HTR-8/SVneo (cell line): ENCODE measurements around the gene DGKZ.
A peak's percentile ranks its signal among the peaks of the same experiment; 100 is the strongest.
"Not testable (repeated sequence)": the region's sequence is repeated elsewhere in the genome, so short reads cannot be mapped to it uniquely, and the experiment has no call there.

Experiments
- DNase-seq: peaks from one replicate; pipeline ENCODE4 v3.0.0; 2011; ENCODE audit warnings: low spot score, mixed read lengths; ENCODE audit not compliant: insufficient read length
- FAIRE-seq: peaks from 2 replicates; lab custom pipeline; 2011; peaks lifted over from hg19 to GRCh38; lab: Jason Lieb, UNC

Gene DGKZ

GRCh38 chr11:46363031-46363407 is 15.8 kb downstream of the DGKZ start:
- peak; percentile 26 for FAIRE-seq
- DNase-seq = no peak

- DNase-seq = no peak
- peak; percentile 46 for FAIRE-seq
These were observed 16.3 kb downstream of the DGKZ start for GRCh38 chr11:46363455-46364005.

DNA sequence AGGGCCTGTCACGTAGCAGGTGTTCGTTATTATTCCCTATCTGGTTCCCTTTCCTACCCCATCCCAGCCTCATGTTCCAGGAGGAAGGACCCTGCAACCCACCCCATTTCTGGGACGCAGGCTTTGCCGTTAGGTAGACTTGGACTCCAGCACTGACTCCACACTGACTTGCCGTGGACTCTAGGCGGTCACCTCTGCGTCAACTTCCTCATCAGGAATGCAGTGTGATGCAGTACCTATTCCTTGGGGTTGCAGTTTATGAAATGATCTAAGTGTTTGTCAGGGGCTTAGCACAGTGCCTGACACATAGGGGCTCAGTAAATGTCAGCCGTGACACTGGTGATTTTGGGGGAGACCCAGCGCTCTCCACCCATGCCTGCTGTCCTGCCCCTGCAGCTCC is 16.8 kb downstream of the DGKZ start:
- DNase-seq (no peak), FAIRE-seq (no peak)

DNA sequence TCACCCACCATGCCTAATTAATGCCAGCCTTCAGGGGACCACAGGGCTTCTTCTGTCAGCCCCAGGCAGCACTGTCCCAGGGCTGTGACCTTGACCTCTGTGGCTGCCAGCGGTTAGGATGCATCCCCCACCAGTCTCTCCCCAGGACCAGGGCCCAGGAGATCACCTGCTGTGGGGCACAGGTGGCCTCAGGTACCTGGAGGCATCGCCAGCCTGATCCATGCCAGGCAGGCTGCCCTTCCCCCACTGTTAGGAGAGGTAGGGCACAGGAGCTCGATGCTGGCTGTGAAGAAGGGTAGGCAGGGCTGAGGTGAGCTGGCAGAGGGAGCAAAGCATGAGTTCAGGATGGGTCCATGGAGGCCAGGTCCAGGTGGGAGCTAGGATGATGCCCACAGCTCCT is 17.5 kb downstream of the DGKZ start:
- DNase-seq = no peak
- FAIRE-seq = no peak

GRCh38 chr11:46366260-46366659 is 19.0 kb downstream of the DGKZ start:
- no peak for FAIRE-seq
- DNase-seq = no peak

DNA sequence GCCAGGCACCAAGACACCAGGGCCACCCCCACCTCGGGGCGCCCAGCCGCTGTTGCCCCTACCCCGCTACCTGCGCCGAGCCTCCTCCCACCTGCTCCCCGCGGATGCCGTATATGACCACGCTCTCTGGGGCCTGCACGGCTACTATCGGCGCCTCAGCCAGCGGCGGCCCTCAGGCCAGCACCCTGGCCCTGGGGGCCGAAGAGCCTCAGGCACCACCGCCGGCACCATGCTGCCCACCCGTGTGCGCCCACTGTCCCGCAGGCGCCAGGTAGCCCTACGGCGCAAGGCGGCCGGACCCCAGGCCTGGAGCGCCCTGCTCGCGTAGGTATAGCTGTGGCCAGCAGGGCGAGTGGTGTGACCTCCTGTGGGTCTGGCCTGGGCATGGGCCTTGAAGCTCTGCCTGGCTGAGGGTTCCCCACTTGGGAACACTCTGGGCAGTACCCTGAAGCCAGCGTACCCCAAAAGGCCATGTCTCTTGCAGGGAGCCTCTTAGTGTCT is 19.4 kb downstream of the DGKZ start:
- FAIRE-seq (no peak), DNase-seq (no peak)

GRCh38 chr11:46367244-46367915 is 20.1 kb downstream of the DGKZ start:
- peak; percentile 93 for FAIRE-seq

GRCh38 chr11:46367916-46368267 is 20.6 kb downstream of the DGKZ start:
- no peak for DNase-seq
- FAIRE-seq = no peak

More at GRCh38 chr11:46367244-46367915, 20.1 kb downstream of the DGKZ start:
- DNase-seq = no peak

DNA sequence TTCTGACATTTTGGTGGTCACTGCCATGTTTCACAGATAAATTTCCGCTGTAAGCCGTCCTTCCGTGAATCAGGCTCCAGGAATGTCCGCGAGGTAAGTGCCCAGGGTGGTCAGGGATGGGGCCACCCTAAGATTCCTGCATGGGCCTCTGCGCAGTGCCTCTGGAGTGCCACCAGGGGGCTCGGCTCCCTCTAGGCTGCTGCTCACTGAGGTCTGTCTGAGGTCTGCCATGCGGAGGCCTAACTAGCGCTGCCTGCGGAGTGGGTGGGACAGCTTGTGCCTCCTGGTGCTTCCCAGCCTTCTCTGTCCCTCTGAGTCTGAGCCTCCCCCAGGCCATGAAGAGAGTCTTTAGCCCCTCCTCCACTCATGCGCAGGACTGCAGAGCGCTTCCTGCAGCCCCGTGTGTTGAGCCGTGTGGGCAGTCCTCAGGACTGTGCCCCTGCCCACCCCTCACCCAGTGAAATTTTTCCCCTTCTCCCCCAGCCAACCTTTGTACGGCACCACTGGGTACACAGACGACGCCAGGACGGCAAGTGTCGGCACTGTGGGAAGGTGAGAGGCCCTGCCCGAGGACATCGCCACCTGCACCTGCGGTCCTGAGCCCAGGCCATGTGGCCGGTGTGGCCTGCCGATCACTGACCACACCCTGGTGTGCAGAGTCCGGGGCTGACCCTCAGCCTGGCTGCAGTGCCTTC is 22.3 kb downstream of the DGKZ start:
- FAIRE-seq = peak; percentile 88
- peak; percentile 95 for DNase-seq

DNA sequence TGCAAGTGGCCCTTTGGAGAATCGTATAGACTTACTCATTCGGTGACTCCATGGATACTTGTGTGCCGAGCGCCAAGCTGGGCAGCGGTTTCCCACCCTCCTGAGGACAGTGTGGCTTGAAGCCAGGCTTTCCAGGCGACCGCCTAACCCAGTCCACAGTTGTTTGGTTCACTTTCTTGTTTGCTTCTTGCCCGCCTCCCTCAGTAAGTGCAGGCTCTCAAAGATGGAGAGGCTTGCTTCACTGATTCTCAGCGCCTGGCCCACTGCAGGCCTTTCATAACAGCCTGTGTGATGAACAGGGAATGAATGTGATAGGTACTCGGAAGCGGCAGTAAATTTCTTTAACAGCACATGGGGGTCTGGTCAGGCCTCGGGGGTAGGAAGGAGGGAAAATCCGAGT is 23.0 kb downstream of the DGKZ start:
- DNase-seq = no peak
- no peak for FAIRE-seq

DNA sequence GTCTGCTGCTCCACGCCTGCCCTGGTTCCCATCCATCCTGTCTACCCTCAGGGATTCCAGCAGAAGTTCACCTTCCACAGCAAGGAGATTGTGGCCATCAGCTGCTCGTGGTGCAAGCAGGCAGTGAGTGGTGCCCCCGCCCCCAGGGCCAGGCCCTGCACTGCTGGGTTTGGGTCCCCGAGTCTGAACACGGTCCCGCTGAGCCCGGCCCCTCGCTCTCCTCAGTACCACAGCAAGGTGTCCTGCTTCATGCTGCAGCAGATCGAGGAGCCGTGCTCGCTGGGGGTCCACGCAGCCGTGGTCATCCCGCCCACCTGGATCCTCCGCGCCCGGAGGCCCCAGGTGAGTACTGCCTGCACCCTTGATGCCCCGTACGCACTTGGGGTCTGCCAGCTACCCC is 24.0 kb downstream of the DGKZ start:
- DNase-seq, FAIRE-seq: not testable (repeated sequence)

DNA sequence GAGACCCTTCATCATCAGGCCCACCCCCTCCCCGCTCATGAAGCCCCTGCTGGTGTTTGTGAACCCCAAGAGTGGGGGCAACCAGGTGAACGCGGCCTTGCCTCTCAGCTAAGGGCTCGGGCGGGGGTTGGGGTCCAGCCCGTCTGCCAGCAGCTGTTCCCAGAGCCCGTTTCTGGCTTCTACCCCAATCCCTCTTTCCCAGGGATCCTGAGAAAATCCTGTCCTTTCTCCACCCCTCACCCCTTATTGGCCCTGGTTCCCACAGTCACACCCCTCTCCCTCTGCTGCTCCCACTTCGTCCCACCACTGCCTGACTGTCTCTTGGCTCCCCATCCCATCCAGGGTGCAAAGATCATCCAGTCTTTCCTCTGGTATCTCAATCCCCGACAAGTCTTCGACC is 24.8 kb downstream of the DGKZ start:
- no peak for DNase-seq
- no peak for FAIRE-seq

DNA sequence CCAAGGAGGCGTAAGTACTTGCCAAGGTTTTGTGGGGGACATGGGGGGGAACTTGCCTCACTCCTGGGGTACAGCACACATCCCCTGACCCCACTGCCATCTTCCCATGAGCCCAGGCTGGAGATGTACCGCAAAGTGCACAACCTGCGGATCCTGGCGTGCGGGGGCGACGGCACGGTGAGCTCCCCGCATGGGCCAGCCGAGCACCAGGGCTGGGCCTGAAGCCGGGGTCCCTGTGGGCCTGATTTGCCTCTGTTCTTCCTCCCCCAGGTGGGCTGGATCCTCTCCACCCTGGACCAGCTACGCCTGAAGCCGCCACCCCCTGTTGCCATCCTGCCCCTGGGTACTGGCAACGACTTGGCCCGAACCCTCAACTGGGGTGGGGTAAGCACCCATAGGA is 25.2 kb downstream of the DGKZ start:
- not testable (repeated sequence) for FAIRE-seq, DNase-seq

GRCh38 chr11:46373787-46374740 is 26.8 kb downstream of the DGKZ start:
- no peak for DNase-seq
- FAIRE-seq = no peak

GRCh38 chr11:46374815-46375214 is 27.6 kb downstream of the DGKZ start:
- FAIRE-seq = no peak
- DNase-seq = no peak

DNA sequence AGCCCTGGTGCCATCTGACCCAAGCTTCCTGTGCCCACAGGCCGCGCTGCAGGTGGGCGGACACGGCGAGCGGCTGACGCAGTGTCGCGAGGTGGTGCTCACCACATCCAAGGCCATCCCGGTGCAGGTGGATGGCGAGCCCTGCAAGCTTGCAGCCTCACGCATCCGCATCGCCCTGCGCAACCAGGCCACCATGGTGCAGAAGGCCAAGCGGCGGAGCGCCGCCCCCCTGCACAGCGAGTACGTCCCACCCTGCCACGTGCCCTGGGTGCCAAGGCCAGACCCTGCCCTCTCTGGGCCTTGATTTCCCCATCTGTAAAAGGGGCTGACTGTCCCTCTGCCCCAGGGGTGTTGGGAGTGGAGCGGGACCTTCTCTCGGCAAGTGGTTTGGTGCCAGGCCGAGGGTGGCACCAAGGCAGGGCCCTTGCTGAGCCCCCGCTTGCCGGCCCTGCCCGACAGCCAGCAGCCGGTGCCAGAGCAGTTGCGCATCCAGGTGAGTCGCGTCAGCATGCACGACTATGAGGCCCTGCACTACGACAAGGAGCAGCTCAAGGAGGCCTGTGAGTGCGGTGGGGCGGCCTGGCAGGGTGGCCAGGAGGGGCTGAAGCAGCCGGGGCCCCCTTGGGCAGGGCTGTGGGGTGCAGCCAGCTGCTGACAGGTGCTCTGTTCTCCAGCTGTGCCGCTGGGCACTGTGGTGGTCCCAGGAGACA is 28.3 kb downstream of the DGKZ start:
- FAIRE-seq = peak; percentile 73
- no peak for DNase-seq

- FAIRE-seq (no peak), DNase-seq (no peak)
These were observed 29.2 kb downstream of the DGKZ start for GRCh38 chr11:46376258-46377050.

DNA sequence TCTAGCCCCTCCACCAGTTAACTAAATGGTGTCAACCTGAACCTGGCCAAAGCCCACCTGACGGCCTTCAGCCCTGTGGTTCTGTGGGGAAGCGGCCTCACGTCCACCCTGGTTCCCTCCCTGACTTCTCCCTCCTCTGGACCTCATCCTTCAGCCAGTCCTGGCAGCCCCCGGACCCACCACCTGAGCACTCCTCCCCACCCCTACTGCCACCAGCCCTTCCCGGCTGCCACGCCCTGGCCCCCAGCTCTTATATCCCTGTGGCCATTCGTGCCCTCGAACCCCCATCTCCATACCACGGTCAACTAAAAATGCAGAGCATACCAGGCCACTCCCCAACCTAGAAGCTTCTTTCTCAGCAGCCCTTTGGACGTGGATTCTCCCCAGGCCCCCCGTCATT is 30.0 kb downstream of the DGKZ start:
- DNase-seq (no peak), FAIRE-seq (no peak)

DNA sequence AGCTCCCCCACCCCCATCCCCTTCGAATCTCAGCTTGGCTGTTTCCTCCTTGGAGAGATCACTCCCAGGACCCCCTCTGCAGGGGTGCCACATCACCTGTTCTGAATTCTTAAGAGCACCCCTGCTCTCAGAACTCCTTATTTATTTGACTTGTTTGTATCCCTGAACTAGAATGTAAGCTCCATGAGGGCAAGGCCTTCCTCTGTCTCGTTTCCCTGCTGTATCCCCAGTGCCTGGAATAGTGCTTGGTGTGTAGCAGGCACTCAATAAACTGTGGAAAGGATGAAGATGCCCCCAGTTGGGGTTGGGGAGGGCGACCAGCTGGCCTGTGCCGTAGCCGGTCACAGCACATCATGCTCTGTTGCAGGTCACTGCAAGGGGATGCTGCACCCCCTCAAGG is 30.6 kb downstream of the DGKZ start:
- no peak for DNase-seq
- FAIRE-seq = peak; percentile 13
